Muscle layer of colon (tissue), 2 donors: ENCODE measurements around the gene AHNAK.
"Not testable (repeated sequence)": the region's sequence is repeated elsewhere in the genome, so short reads cannot be mapped to it uniquely, and the experiment has no call there.

Experiments
- H3K27ac ChIP-seq: one replicate; pipeline ENCODE4 v1.7.0; 2013; ENCODE audit warnings: low read depth, mild to moderate bottlenecking, low read length, moderate library complexity
- H3K27me3 ChIP-seq, 2 donors: one replicate each; pipeline ENCODE4 v1.7.0; 2013; ENCODE audit warnings: low read length in 2 of 2, mild to moderate bottlenecking in 2 of 2; ENCODE audit not compliant: insufficient read depth in 2 of 2, control insufficient read depth in 1 of 2
- H3K36me3 ChIP-seq: one replicate; pipeline ENCODE4 v1.7.0; 2013; ENCODE audit warnings: mild to moderate bottlenecking, low read length; ENCODE audit not compliant: insufficient read depth
- H3K4me1 ChIP-seq: one replicate; pipeline ENCODE4 v1.7.0; 2013; ENCODE audit warnings: mild to moderate bottlenecking, low read length; ENCODE audit not compliant: insufficient read depth
- H3K4me3 ChIP-seq, 2 donors: one replicate each; pipeline ENCODE4 v1.7.0; 2013; ENCODE audit warnings: low read length in 2 of 2, low read depth in 1 of 2, mild to moderate bottlenecking in 1 of 2, moderate library complexity in 1 of 2
- H3K9ac ChIP-seq: one replicate; pipeline ENCODE4 v1.7.0; 2013; ENCODE audit warnings: low read length
- H3K9me3 ChIP-seq: one replicate; pipeline ENCODE4 v1.7.0; 2013; ENCODE audit warnings: mild to moderate bottlenecking, low read length
- donor health status: abdominal sarcoma.
- donor health status: Adenocarcinoma of cecum.

AHNAK gene

GRCh38 chr11:62506413-62507124, 40.0 kb downstream of the AHNAK start:
- Histone ChIP-seq H3K4me3 (no peak overlapping the region), H3K27ac (peak overlapping the region; percentile 90), H3K36me3 (no peaks in the 10 kb centered on the region), H3K9me3 (no peaks in the 10 kb centered on the region), H3K27me3 (no peaks in the 10 kb centered on the region), H3K9ac (no peak overlapping the region), H3K4me1 (peaks cover 70% of the 10 kb centered on the region)

GRCh38 chr11:62505440-62506091, 41.0 kb downstream of the AHNAK start:
- Histone ChIP-seq H3K9ac (peak overlapping the region; percentile 19), H3K4me1 (peaks cover 80% of the 10 kb centered on the region), H3K27ac (peak overlapping the region; percentile 71), H3K27me3 (no peaks in the 10 kb centered on the region), H3K4me3 (peak overlapping the region; percentile 26 to 35), H3K36me3 (no peaks in the 10 kb centered on the region), H3K9me3 (no peaks in the 10 kb centered on the region)

GRCh38 chr11:62505059-62505439, 41.6 kb downstream of the AHNAK start:
- Histone ChIP-seq H3K27me3 (no peaks in the 10 kb centered on the region), H3K4me3 (peak overlapping the region in 1 of 2 donors; percentile 35), H3K36me3 (no peaks in the 10 kb centered on the region), H3K27ac (peak overlapping the region; percentile 71), H3K4me1 (peaks cover 85% of the 10 kb centered on the region), H3K9ac (peak overlapping the region; percentile 19), H3K9me3 (no peaks in the 10 kb centered on the region)

- H3K4me3 ChIP-seq: peak overlapping the region in 1 of 2 donors; percentile 35
- H3K9ac ChIP-seq: no peak overlapping the region
- H3K4me1 ChIP-seq: peaks cover 88% of the 10 kb centered on the region
- H3K27ac ChIP-seq: peak overlapping the region; percentile 70
- H3K36me3 ChIP-seq: no peaks in the 10 kb centered on the region
- no peaks in the 10 kb centered on the region for H3K9me3 ChIP-seq
- H3K27me3 ChIP-seq: no peaks in the 10 kb centered on the region
Observed at GRCh38 chr11:62504158-62504973, 42.2 kb downstream of the AHNAK start.

GRCh38 chr11:62502030-62502730, 44.4 kb downstream of the AHNAK start:
- Histone ChIP-seq H3K4me1 (peaks cover 67% of the 10 kb centered on the region), H3K27me3 (no peaks in the 10 kb centered on the region), H3K4me3 (peak overlapping the region in 1 of 2 donors; percentile 24), H3K9me3 (no peaks in the 10 kb centered on the region), H3K36me3 (no peaks in the 10 kb centered on the region), H3K9ac (peak overlapping the region; percentile 19), H3K27ac (peak overlapping the region; percentile 60)

- peak overlapping the region; percentile 60 for H3K27ac ChIP-seq
- H3K9ac ChIP-seq: peak overlapping the region; percentile 19
- peak overlapping the region in 1 of 2 donors; percentile 24 for H3K4me3 ChIP-seq
Observed at GRCh38 chr11:62501432-62501891, 45.1 kb downstream of the AHNAK start.

GRCh38 chr11:62500650-62501030, 46.0 kb downstream of the AHNAK start:
- peaks cover 57% of the 10 kb centered on the region for H3K4me1 ChIP-seq
- H3K27ac ChIP-seq: peak overlapping the region; percentile 16

More at GRCh38 chr11:62501432-62501891, 45.1 kb downstream of the AHNAK start:
- Histone ChIP-seq H3K9me3 (no peaks in the 10 kb centered on the region), H3K27me3 (no peaks in the 10 kb centered on the region), H3K4me1 (peaks cover 60% of the 10 kb centered on the region), H3K36me3 (no peaks in the 10 kb centered on the region)

GRCh38 chr11:62499944-62500649, 46.5 kb downstream of the AHNAK start:
- peaks cover 54% of the 10 kb centered on the region for H3K4me1 ChIP-seq
- H3K9ac ChIP-seq: no peak overlapping the region
- no peak overlapping the region for H3K27ac ChIP-seq
- H3K4me3 ChIP-seq: peak overlapping the region in 1 of 2 donors; percentile 28
- H3K36me3 ChIP-seq: no peaks in the 10 kb centered on the region
- H3K9me3 ChIP-seq: no peaks in the 10 kb centered on the region
- no peaks in the 10 kb centered on the region for H3K27me3 ChIP-seq

More at GRCh38 chr11:62500650-62501030, 46.0 kb downstream of the AHNAK start:
- Histone ChIP-seq H3K36me3 (no peaks in the 10 kb centered on the region), H3K27me3 (no peaks in the 10 kb centered on the region), H3K9ac (no peak overlapping the region), H3K9me3 (no peaks in the 10 kb centered on the region), H3K4me3 (no peak overlapping the region)

GRCh38 chr11:62499311-62499943, 47.2 kb downstream of the AHNAK start:
- H3K36me3 ChIP-seq, H3K9me3 ChIP-seq, H3K27ac ChIP-seq, H3K27me3 ChIP-seq, H3K9ac ChIP-seq: not testable (repeated sequence)
- peaks cover 48% of the 10 kb centered on the region for H3K4me1 ChIP-seq
- H3K4me3 ChIP-seq: peak overlapping the region in 1 of 2 donors; percentile 28
